PC-3 (cell line): ENCODE measurements around the gene CHST8. TPM values are rescaled to one million over a fixed set of nuclear protein-coding genes. Genes with fewer than 3 reads are reported as not detected.

Experiments
- ATAC-seq: fragments of 200-7000 bp; cut with Tn5 transposase; 2 replicates; pipeline ENCODE4 v1.9.1; 2020; ENCODE audit warnings: mild to moderate bottlenecking, moderate library complexity
- BruUV-seq: library from RNA; stranded (reverse); fragments of 400-500 nt; replicated peaks from 2 replicates; lab custom pipeline; 2021; lab: Mats Ljungman, UMichigan
- CTCF ChIA-PET: fragments of 300-600 bp; sonication (Branson Sonifier 250); formaldehyde crosslinking; loops from one replicate; lab custom pipeline; 2022; ENCODE audit warnings: antibody characterized with exemption; lab: Charles Lee
- POLR2A ChIA-PET: fragments of 300-600 bp; sonication (Branson Sonifier 250); formaldehyde crosslinking; loops from one replicate; lab custom pipeline; 2022; ENCODE audit warnings: antibody characterized with exemption; ENCODE audit not compliant: unreplicated experiment; lab: Charles Lee
- DNase-seq: peaks from one replicate; pipeline ENCODE4 v3.0.0-alpha.2; 2015
- H2AFZ ChIP-seq: fragments of 300-600 bp; sonication (generic); 2 replicates; pipeline ENCODE4 v1.6.0; 2016; ENCODE audit warnings: antibody characterized with exemption, low read length
- H3F3A ChIP-seq: fragments of 300-600 bp; sonication (generic); one replicate; pipeline ENCODE4 v1.6.0; 2017; ENCODE audit warnings: antibody characterized with exemption, low read length, control low read depth, mild to moderate bottlenecking; ENCODE audit not compliant: unreplicated experiment
- H3K27ac ChIP-seq: fragments of 300-600 bp; sonication (generic); 2 replicates; pipeline ENCODE4 v1.5.1; 2016; ENCODE audit warnings: mild to moderate bottlenecking, low read length
- H3K27me3 ChIP-seq: fragments of 300-600 bp; sonication (generic); 2 replicates; pipeline ENCODE4 v1.6.1; 2016; ENCODE audit warnings: low read length, mixed read lengths
- H3K36me3 ChIP-seq: fragments of 300-600 bp; sonication (generic); 2 replicates; pipeline ENCODE4 v1.6.1; 2016; ENCODE audit warnings: low read depth, mixed run types, low read length, mixed read lengths
- H3K4me1 ChIP-seq: fragments of 300-600 bp; sonication (generic); 2 replicates; pipeline ENCODE4 v1.5.1; 2016; ENCODE audit warnings: low read length; ENCODE audit not compliant: insufficient read depth
- H3K4me2 ChIP-seq: fragments of 300-600 bp; sonication (generic); 2 replicates; pipeline ENCODE4 v1.6.0; 2016; ENCODE audit warnings: low read length
- H3K4me3 ChIP-seq: fragments of 300-600 bp; sonication (generic); 2 replicates; pipeline ENCODE4 v1.5.1; 2016; ENCODE audit warnings: mild to moderate bottlenecking, low read length, mixed read lengths
- H3K79me2 ChIP-seq: fragments of 300-600 bp; sonication (generic); 2 replicates; pipeline ENCODE4 v1.6.1; 2017; ENCODE audit warnings: low read length, mixed read lengths
- H3K9ac ChIP-seq: fragments of 300-600 bp; sonication (generic); 2 replicates; pipeline ENCODE4 v1.6.0; 2016; ENCODE audit warnings: mild to moderate bottlenecking, low read length
- H3K9me2 ChIP-seq: fragments of 300-600 bp; sonication (generic); replicated peaks from 2 replicates; pipeline ENCODE4 v1.6.1; 2016; ENCODE audit warnings: mixed run types, low read length, mixed read lengths
- H3K9me3 ChIP-seq: fragments of 300-600 bp; sonication (generic); 2 replicates; pipeline ENCODE4 v1.6.1; 2016; ENCODE audit warnings: low read length, mixed read lengths
- H4K20me1 ChIP-seq: fragments of 300-600 bp; sonication (generic); 2 replicates; pipeline ENCODE4 v1.6.1; 2016; ENCODE audit warnings: low read length, mixed read lengths
- CTCF ChIP-seq: fragments of 300-600 bp; sonication (generic); conservative IDR thresholded peaks from 2 replicates; pipeline ENCODE4 v1.5.1; 2017; ENCODE audit warnings: antibody characterized with exemption, low read depth, mild to moderate bottlenecking, low read length
- EZH2 ChIP-seq: fragments of 300-600 bp; sonication (generic); IDR thresholded peaks from one replicate; pipeline ENCODE4 v1.6.1; 2017; ENCODE audit warnings: antibody characterized with exemption, mild to moderate bottlenecking, low read length; ENCODE audit not compliant: unreplicated experiment
- EZH2phosphoT487 ChIP-seq: fragments of 300-600 bp; sonication (generic); IDR thresholded peaks from 2 replicates; pipeline ENCODE4 v1.6.1; 2018; ENCODE audit warnings: mild to moderate bottlenecking, antibody characterized with exemption, low read length, borderline replicate concordance
- intact Hi-C: fragments of 100-400 bp; cut with micrococcal nuclease; formaldehyde crosslinking; loops from 2 replicates; pipeline ENCODE4 v1.9.0; 2023
- total RNA-seq: library from RNA; depleted of rRNA; stranded (reverse); fragments of >200 nt; gene quantifications from 2 replicates; pipeline ENCODE4 v1.2.3, GENCODE V29; 2014

The CHST8 gene
- total RNA-seq, 1 experiment from 2014 or later, result 0.36 TPM

GRCh38 chr19:33698576-33699435 is 77.1 kb downstream of the CHST8 start:
- Histone ChIP-seq H3K4me3 (no peak overlapping the region), H3K27me3 (peaks cover 34% of the 10 kb centered on the region), H3K9ac (no peak overlapping the region), H3K4me2 (no peak overlapping the region), H3F3A (no peaks in the 10 kb centered on the region), H2AFZ (no peak overlapping the region), H3K4me1 (no peaks in the 10 kb centered on the region), H3K79me2 (no peaks in the 10 kb centered on the region), H4K20me1 (no peaks in the 10 kb centered on the region), H3K27ac (no peak overlapping the region), H3K36me3 (no peaks in the 10 kb centered on the region), H3K9me3 (no peaks in the 10 kb centered on the region), H3K9me2 (no peaks in the 10 kb centered on the region)
- BruUV-seq, result no TSS peak
- intact Hi-C loops, result no loop called here
- DNase-seq (no peak), ATAC-seq (no peak)
- POLR2A ChIA-PET, result no interaction called here
- TF ChIP-seq EZH2 (no peak), CTCF (no peak), EZH2phosphoT487 (no peak)
- CTCF ChIA-PET, result no interaction called here

GRCh38 chr19:33699754-33700407 is 78.1 kb downstream of the CHST8 start:
- peaks cover 34% of the 10 kb centered on the region for H3K27me3 ChIP-seq
- ChIA-PET CTCF (no interaction called here), POLR2A (no interaction called here)
- TF ChIP-seq EZH2phosphoT487 (no peak), CTCF (no peak), EZH2 (no peak)
- H3K9me2 ChIP-seq, result no peaks in the 10 kb centered on the region
- no peaks in the 10 kb centered on the region for H3F3A ChIP-seq
- no peaks in the 10 kb centered on the region for H4K20me1 ChIP-seq
- H3K27ac ChIP-seq, result no peak overlapping the region
- no peaks in the 10 kb centered on the region for H3K4me1 ChIP-seq
- H3K9me3 ChIP-seq, result no peaks in the 10 kb centered on the region
- H3K4me2 ChIP-seq, result no peak overlapping the region
- H3K4me3 ChIP-seq, result no peak overlapping the region
- no peak overlapping the region for H2AFZ ChIP-seq
- ATAC-seq, result no peak
- no peak overlapping the region for H3K9ac ChIP-seq
- no peaks in the 10 kb centered on the region for H3K79me2 ChIP-seq
- intact Hi-C loops, result no loop called here
- DNase-seq, result no peak
- BruUV-seq, result no TSS peak
- H3K36me3 ChIP-seq, result no peaks in the 10 kb centered on the region
